Tibial nerve (tissue), 4 donors: Measurements from ENCODE around the gene MICU1. TPM values are rescaled to one million over a fixed set of nuclear protein-coding genes. Genes with fewer than 3 reads are reported as not detected.

Experiments used
- DNase-seq, 2 donors: peaks; one replicate each; pipeline ENCODE4 v3.0.0-alpha.2; 2019; ENCODE audit warnings: low spot score in 2 of 2
- H3K27ac ChIP-seq, 4 donors: fragments of 200-600 bp; sonication (generic) in 3 of 4; one replicate each; pipeline ENCODE4 v1.5.1; 2017 to 2019; ENCODE audit warnings: mild to moderate bottlenecking in 1 of 4
- H3K27me3 ChIP-seq, 2 donors: fragments of 200-600 bp; sonication (generic) in 1 of 2; one replicate each; pipeline versions ENCODE4 v1.5.1 to v1.6.0; 2017 to 2019
- H3K36me3 ChIP-seq, 3 donors: fragments of 200-600 bp; sonication (generic); one replicate each; pipeline ENCODE4 v1.5.1; 2018 to 2019
- H3K4me1 ChIP-seq, 4 donors: fragments of 200-600 bp; sonication (generic) in 3 of 4; one replicate each; pipeline ENCODE4 v1.5.1; 2017 to 2019
- H3K4me3 ChIP-seq, 4 donors: fragments of 200-600 bp; sonication (generic) in 3 of 4; one replicate each; pipeline ENCODE4 v1.5.1; 2017 to 2019; ENCODE audit warnings: mild to moderate bottlenecking in 1 of 4, moderate library complexity in 1 of 4
- H3K9me3 ChIP-seq, 4 donors: fragments of 200-600 bp; sonication (generic) in 3 of 4; one replicate each; pipeline ENCODE4 v1.5.1; 2017 to 2019
- CTCF ChIP-seq, 5 experiments: fragments of 200-600 bp in 3 of 5; fragments of 450-650 bp in 2 of 5; sonication (generic) in 3 of 5; IDR thresholded peaks; one replicate each; pipeline ENCODE4 v1.5.1; 2016 to 2019; ENCODE audit warnings: antibody characterized with exemption in 5 of 5, mild to moderate bottlenecking in 3 of 5, moderate library complexity in 2 of 5
- EP300 ChIP-seq, 2 donors: sonication (generic); formaldehyde crosslinking; IDR thresholded peaks; one replicate each; pipeline ENCODE4 v1.6.1; 2017; ENCODE audit warnings: antibody characterized with exemption in 2 of 2, mild to moderate bottlenecking in 1 of 2
- POLR2A ChIP-seq, 2 donors: fragments of 450-650 bp; IDR thresholded peaks; one replicate each; pipeline ENCODE4 v1.6.1; 2017; ENCODE audit warnings: antibody characterized with exemption in 2 of 2, mild to moderate bottlenecking in 2 of 2, moderate library complexity in 2 of 2
- WGBS, 2 donors: methylation state at CpG; one replicate each; pipeline ENCODE4 v1.1.5; 2018; 5-methylcytosine and 5-hydroxymethylcytosine counted together
- total RNA-seq, 4 donors: library from RNA; depleted of rRNA; stranded (reverse); fragments of >200 nt; gene quantifications; one replicate each; pipeline ENCODE4 v1.1.0, GENCODE V29; 2016

Gene MICU1
- total RNA-seq, 4 donors from 2014 or later: 19.4 to 46.5 (median 35.8) TPM

DNA sequence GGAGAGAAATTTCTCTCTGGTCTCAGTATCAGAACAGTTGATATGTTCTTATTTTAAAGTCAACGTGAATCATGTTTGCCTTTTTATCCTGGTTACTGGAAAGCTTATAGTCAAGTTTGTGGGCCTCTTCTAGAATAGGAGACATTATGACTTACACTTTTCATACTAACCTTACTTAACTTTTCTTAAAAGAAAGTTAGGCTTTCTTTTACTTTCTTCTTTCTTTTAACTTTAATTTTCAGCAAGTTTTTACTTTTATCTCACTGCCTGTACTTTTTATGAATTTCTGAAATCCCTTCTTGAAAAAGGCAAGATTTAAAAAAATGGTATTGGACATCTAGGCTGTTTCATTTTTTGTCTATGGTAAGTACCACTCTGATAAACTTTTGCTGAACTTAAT, 195.9 kb downstream of the MICU1 start:
- Histone ChIP-seq H3K36me3 (no peaks in the 10 kb centered on the region), H3K27ac (no peak overlapping the region), H3K4me1 (peaks cover 0 to 20% (median 7%) of the 10 kb centered on the region in 4 donors), H3K27me3 (no peaks in the 10 kb centered on the region), H3K4me3 (no peak overlapping the region), H3K9me3 (no peaks in the 10 kb centered on the region)
- DNase-seq: no peak
- 88 to 89% methylated on average over 1 of the region's 1 CpG for WGBS, 2 donors
- TF ChIP-seq POLR2A (IDR thresholded peaks at IDR 0.05): no peak

- Histone ChIP-seq H3K4me3 (no peak overlapping the region), H3K4me1 (peaks cover 0 to 28% (median 9%) of the 10 kb centered on the region in 4 donors), H3K27ac (peak overlapping the region in 1 of 4 donors; percentile 11), H3K9me3 (no peaks in the 10 kb centered on the region), H3K36me3 (peaks cover 0 to 16% (median 0%) of the 10 kb centered on the region in 3 donors), H3K27me3 (no peaks in the 10 kb centered on the region)
- DNase-seq: no peak
- 38 to 64% methylated on average over 5 of the region's 5 CpGs for WGBS, 2 donors
- TF ChIP-seq EP300 (IDR thresholded peaks at IDR 0.05) (no peak), POLR2A (IDR thresholded peaks at IDR 0.05) (no peak), CTCF (IDR thresholded peaks at IDR 0.05) (no peak)
These were observed 198.9 kb downstream of the MICU1 start for GRCh38 chr10:72426986-72427385.

DNA sequence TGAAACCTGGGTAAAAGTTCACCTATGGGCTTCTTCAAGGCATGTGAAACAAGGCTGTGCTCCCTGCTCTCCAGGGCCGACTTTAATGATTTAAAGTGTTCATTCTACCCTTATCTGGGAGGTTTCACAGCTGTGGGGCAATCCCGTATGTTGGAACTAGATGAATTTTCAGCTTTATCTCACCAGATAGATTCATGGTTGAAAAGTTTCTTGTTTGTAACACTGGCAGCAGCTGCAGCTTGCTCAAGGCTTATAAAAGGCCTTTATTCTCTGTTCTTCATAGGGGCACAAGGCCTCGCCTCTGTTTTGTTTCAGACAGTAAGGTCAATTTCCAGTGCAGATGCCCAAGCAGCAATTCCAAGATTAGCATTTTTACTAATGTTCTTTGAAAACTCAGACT, 200.7 kb downstream of the MICU1 start:
- no peak for DNase-seq
- Histone ChIP-seq H3K27ac (peak overlapping the region in 2 of 4 donors; percentile 30 to 77), H3K36me3 (peaks cover 0 to 33% (median 3%) of the 10 kb centered on the region in 3 donors), H3K9me3 (no peaks in the 10 kb centered on the region), H3K4me3 (no peak overlapping the region), H3K27me3 (no peaks in the 10 kb centered on the region), H3K4me1 (peaks cover 0 to 28% (median 9%) of the 10 kb centered on the region in 4 donors)
- 32 to 48% methylated on average over 3 of the region's 3 CpGs for WGBS, 2 donors
- no peak for TF ChIP-seq EP300 (IDR thresholded peaks at IDR 0.05)
- no peak for TF ChIP-seq POLR2A (IDR thresholded peaks at IDR 0.05)
- TF ChIP-seq CTCF (IDR thresholded peaks at IDR 0.05): no peak

DNA sequence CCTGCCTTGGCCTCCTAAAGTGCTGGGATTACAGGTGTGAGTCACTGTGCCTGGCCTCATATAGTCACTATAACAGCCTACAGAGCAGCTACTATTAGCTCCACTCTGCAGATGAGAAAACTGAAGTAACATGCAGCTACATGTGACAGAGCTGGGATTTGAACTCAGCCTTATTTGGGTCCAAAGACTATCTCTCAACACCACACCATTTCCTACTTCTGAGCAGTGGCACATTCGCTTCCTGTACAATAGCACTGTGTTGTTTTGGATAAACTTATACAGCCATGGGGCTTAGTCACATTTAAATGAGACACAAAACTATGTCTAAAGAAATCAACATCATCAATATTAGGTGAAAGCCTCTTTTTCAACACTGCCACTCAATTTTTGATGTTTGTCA, 201.3 kb downstream of the MICU1 start:
- no peaks in the 10 kb centered on the region for H3K9me3 ChIP-seq
- no peak for TF ChIP-seq POLR2A (IDR thresholded peaks at IDR 0.05)
- H3K36me3 ChIP-seq: peaks cover 0 to 39% (median 5%) of the 10 kb centered on the region in 3 donors
- H3K4me1 ChIP-seq: peaks cover 0 to 28% (median 9%) of the 10 kb centered on the region in 4 donors
- no peak for DNase-seq
- peak overlapping the region in 1 of 4 donors; percentile 77 for H3K27ac ChIP-seq
- H3K27me3 ChIP-seq: no peaks in the 10 kb centered on the region
- no peak overlapping the region for H3K4me3 ChIP-seq
- 62 to 69% methylated on average over 1 of the region's 1 CpG for WGBS, 2 donors

- 93 to 100% methylated on average over 3 of the region's 3 CpGs for WGBS, 2 donors
- Histone ChIP-seq H3K9me3 (no peaks in the 10 kb centered on the region), H3K4me3 (no peak overlapping the region), H3K27me3 (no peaks in the 10 kb centered on the region), H3K27ac (no peak overlapping the region), H3K4me1 (peaks cover 0 to 28% (median 9%) of the 10 kb centered on the region in 4 donors), H3K36me3 (peaks cover 0 to 44% (median 5%) of the 10 kb centered on the region in 3 donors)
- TF ChIP-seq EP300 (IDR thresholded peaks at IDR 0.05) (no peak), POLR2A (IDR thresholded peaks at IDR 0.05) (no peak), CTCF (IDR thresholded peaks at IDR 0.05) (no peak)
- no peak for DNase-seq
These were observed 202.5 kb downstream of the MICU1 start for GRCh38 chr10:72423426-72423825.

DNA sequence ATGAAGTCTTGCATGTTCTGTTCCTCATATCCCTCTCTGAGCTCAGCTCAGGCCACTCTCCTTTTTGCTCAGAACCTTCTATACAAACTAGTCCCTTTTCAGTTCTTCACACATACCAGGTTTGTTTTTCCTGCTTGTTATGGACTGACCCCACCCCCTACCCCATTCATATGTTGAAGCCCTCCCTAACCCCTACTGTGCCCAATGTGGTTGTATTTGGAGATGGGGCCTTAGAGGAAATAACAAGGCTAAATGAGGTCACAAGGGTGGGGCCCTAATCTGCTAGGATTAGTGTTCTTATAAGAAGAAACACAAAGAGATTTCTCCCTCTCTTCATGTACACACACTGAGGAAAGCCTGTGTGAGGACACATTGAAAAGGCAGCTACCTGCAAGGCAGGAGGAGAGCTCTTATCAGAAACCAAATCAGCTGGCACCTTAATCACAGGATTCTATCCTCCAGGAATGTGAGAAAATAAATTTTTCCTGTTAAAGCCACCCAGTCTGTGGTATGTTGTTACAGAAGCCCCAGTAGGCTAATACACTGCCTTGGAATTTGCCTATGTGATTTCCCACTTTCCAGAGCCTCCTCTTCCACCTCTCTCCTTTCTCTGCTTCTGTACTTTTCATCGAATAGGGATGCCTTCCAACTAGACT, 203.9 kb downstream of the MICU1 start:
- no peaks in the 10 kb centered on the region for H3K9me3 ChIP-seq
- WGBS, 2 donors: 88 to 100% methylated on average over 1 of the region's 1 CpG
- H3K4me3 ChIP-seq: no peak overlapping the region
- peaks cover 0 to 53% (median 5%) of the 10 kb centered on the region in 3 donors for H3K36me3 ChIP-seq
- TF ChIP-seq EP300 (IDR thresholded peaks at IDR 0.05): no peak
- H3K27me3 ChIP-seq: no peaks in the 10 kb centered on the region
- no peak overlapping the region for H3K27ac ChIP-seq
- DNase-seq: no peak
- peaks cover 0 to 25% (median 8%) of the 10 kb centered on the region in 4 donors for H3K4me1 ChIP-seq
